Tibial nerve (tissue), 4 donors: Measurements from ENCODE around the gene LETM1.

ENCODE experiments used
- EP300 ChIP-seq, 2 donors: sonication (generic); formaldehyde crosslinking; IDR thresholded peaks; one replicate each; pipeline ENCODE4 v1.6.1; 2017; ENCODE audit warnings: antibody characterized with exemption in 2 of 2, mild to moderate bottlenecking in 1 of 2
- POLR2A ChIP-seq, 2 donors: fragments of 450-650 bp; IDR thresholded peaks; one replicate each; pipeline ENCODE4 v1.6.1; 2017; ENCODE audit warnings: antibody characterized with exemption in 2 of 2, mild to moderate bottlenecking in 2 of 2, moderate library complexity in 2 of 2
- TF ChIP-seq, protein P1 (sequence below), 5 experiments: fragments of 200-600 bp in 3 of 5; fragments of 450-650 bp in 2 of 5; sonication (generic) in 3 of 5; IDR thresholded peaks; one replicate each; pipeline ENCODE4 v1.5.1; 2016 to 2019; ENCODE audit warnings: antibody characterized with exemption in 5 of 5, mild to moderate bottlenecking in 3 of 5, moderate library complexity in 2 of 5

DNA sequence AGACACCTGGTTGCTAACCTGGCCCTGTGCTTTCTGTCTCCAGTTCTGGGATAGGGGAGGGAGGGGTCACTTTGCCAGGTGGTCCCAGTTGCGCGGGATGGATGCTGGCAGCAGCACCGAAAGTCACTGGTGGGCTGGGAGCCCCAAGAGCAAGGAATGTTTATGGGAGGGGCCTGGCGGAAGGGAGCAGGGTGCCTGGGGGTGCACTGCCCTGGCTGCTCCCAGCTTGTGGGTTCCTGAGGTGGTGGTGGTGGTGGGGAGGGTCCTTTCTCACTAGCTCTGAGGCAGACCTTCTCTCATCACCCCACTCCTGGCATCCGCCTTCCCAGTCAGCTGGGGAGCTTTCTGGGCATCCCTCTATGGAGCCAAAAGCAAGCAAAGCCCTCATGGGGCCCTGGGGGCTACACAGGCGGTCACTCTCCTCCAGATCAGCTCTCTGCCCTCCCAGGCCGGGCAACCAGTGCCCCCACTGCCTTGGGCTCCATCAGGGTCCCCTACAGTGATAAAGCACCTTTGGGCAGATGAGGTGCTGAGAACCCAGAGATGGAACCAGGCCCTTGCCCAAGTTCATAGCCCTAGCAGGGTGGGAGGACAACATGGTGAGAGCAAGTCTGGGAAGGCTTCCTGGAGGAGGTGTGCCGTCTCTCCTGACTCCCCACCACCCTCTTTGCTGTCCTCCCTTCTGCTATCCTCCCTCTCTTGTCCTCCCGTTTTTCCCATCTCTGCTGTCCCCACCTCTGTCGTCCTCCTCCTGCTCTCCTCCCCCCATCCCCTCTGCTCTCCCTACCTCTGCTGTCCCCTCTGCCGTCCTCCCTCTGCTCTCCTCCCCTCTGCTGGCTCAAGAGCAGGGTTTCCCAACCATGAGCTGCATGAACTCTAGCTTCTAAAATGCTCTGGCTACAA, 46.9 kb downstream of the LETM1 start:
- TF ChIP-seq, protein P1, sequence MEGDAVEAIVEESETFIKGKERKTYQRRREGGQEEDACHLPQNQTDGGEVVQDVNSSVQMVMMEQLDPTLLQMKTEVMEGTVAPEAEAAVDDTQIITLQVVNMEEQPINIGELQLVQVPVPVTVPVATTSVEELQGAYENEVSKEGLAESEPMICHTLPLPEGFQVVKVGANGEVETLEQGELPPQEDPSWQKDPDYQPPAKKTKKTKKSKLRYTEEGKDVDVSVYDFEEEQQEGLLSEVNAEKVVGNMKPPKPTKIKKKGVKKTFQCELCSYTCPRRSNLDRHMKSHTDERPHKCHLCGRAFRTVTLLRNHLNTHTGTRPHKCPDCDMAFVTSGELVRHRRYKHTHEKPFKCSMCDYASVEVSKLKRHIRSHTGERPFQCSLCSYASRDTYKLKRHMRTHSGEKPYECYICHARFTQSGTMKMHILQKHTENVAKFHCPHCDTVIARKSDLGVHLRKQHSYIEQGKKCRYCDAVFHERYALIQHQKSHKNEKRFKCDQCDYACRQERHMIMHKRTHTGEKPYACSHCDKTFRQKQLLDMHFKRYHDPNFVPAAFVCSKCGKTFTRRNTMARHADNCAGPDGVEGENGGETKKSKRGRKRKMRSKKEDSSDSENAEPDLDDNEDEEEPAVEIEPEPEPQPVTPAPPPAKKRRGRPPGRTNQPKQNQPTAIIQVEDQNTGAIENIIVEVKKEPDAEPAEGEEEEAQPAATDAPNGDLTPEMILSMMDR (IDR thresholded peaks at IDR 0.05), result no peak
- TF ChIP-seq EP300 (IDR thresholded peaks at IDR 0.05), result no peak
- no peak for TF ChIP-seq POLR2A (IDR thresholded peaks at IDR 0.05)
